NCI-H1694 (cell line): ENCODE measurements around the gene FRY.
A peak's percentile ranks its signal among the peaks of the same experiment; 100 is the strongest.

Experiments
- DNase-seq: peaks from one replicate; lab custom pipeline; 2025; lab: John Stamatoyannopoulos, UW

FRY gene

GRCh38 chr13:32222046-32222676 lies 190.6 kb downstream of the FRY start:
- DNase-seq = no peak

- DNase-seq = no peak
These were observed 193.3 kb downstream of the FRY start for GRCh38 chr13:32224916-32225315.

DNA sequence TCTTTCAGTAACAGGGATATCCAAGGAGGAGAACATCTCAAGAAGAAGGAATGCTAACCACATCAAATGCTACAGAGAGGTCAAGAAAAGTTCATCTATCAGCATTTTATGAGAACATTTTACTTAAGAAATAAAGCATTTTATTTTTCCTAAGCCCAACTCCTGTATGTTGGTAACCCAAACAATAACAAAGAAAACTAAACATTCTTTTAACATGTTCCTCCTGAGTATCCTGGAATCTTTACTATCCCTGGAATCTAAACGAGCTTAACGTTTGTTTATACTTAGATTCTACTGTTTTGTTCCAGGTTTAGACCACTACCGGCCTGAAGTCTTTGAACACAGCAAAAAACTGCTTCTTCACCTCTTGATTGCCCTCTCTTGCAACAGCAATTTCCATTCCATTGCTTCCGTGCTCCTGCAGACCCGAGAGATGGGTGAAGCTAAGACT lies 193.9 kb downstream of the FRY start:
- no peak for DNase-seq

DNA sequence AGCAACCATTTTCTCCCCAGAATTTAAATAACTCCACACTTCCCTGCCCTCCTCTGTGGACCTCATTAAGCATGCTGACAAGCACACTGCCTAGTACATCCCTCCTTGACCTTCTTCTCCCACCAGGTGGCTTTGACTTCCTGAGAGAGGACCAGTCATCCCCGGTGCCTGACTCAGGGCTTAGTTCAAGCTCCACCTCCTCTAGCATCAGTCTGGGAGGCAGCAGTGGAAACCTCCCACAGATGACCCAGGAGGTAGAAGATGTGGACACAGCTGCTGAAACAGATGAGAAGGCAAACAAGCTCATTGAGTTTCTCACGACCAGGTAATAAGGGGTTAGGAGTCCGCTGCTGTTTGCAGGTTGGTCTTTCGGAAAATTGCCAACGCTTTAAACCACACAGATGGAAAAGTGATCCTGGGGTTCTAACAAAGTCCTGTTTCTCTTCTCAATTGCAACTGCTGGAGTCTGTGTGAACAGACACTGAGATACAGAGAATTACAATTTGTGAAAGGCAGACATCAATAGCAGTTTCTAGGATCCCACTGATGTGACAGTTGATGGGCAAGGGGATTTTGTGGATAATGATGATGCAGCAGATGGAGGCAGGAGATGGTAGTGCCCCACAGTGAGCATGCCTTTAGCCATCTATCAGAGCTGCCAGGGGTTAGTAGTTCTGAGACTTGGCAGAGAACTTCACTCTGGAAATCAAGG lies 196.9 kb downstream of the FRY start:
- peak; percentile 18 for DNase-seq

DNA sequence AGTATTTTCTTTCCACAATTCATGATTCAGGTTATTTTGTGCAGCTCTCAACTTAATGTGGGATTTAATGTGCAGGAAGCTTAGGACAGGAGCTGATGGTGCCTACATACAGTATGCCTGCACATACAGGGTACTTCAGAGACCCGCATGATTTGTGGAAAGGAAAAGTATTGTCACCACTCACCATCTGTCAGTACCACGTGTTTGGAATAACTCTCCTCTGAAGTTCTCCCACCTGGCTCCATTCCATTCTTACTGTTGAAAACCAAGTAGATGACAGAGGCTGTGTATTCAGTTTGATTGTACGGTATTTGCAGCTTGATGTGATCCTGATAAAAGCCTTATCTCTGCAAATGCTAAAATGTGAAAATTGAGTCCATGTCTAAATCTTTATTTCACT lies 197.9 kb downstream of the FRY start:
- peak; percentile 89 for DNase-seq

- DNase-seq = no peak
These were observed 200.7 kb downstream of the FRY start for GRCh38 chr13:32232263-32232662.

DNA sequence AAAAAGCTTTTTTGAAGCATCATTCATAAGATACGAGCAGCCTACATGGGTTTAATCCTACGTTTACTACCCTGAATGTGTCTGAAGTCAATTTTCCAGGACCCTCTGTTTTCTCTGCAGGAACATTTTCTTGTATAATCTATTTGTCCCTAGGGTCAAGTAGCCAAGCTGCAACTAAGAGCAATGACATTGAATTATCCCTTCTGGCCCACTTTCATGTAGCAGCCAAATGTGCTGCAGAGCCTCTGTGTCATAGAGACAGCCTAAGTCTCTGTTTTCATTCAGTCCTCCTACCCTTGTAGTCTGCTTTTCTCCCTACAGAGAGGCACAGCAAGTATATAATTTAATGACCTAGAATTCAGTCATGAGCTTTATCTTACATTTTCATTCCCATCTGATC lies 201.5 kb downstream of the FRY start:
- DNase-seq = no peak

DNA sequence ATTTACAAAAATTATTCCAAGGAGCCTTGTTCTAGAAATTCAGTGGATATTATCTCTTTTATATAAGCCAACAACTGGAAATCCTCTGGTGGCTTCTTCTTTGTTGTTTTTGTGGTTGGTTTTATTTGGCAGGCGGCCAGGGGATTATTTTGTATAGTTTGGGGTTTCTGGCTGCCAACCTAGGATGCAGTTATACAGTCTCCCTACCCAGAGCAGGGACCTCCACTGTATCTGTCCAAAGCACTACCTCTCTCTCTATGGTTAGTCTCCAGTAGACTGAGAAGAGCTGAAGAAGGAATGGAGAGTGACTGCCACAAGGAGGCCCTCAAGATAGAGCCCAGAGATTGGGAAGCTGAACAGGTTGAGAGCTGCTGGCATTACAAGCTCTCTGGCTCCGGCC lies 203.3 kb downstream of the FRY start:
- no peak for DNase-seq

DNA sequence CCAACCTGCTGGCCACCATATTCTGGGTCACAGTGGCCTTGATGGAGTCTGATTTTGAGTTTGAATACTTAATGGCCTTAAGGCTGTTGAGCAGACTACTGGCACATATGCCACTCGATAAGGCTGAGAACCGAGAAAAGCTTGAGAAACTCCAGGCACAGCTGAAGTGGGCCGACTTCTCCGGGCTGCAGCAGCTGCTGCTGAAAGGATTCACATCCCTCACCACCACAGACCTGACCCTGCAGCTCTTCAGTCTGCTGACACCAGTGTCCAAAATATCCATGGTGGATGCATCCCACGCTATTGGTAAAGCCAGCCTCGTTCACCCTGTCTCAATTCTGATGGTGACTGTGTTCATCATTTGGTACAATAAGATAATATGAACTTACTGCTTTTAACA lies 206.1 kb downstream of the FRY start:
- no peak for DNase-seq

- no peak for DNase-seq
These were observed 212.1 kb downstream of the FRY start for GRCh38 chr13:32243695-32244094.

GRCh38 chr13:32245555-32245954 lies 214.0 kb downstream of the FRY start:
- DNase-seq = no peak

DNA sequence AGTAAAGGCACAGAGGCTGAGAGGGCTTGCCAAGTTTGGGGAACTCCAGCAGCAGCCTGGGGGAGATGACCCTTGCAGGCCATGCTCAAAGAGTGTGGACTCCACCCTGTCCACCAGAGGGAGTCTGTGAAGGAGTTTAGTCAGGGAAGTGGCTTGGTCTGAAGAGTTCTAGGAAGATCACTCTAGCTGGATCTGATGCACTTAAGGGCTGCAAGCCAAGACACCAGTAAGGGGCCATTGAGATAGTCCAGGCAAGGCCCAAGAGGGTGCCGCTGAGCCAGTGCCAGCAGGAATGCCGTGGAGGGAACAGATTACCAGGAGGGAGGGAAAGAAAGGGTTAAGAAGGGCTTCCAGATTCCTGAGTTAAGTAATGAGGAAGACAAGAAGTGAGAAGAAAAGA lies 214.9 kb downstream of the FRY start:
- DNase-seq = no peak

DNA sequence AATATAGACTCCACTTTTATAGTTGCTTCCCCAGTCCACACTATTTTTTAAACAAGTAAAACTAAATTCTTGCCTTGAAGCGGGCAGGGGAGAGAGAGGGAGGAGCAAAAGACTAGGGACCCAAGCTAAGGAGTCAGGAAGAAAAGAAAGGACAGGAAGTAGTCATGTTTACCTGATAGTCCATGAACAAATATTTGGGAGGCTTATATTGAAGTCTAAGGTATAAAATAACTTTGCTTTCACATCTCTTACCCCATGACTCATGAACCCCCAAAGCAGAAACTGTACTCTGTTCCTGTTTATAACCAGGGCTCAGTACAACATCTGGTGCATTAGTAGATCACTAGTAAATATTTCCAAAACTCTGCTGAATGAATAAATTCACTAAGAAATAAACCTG lies 216.3 kb downstream of the FRY start:
- DNase-seq = no peak

DNA sequence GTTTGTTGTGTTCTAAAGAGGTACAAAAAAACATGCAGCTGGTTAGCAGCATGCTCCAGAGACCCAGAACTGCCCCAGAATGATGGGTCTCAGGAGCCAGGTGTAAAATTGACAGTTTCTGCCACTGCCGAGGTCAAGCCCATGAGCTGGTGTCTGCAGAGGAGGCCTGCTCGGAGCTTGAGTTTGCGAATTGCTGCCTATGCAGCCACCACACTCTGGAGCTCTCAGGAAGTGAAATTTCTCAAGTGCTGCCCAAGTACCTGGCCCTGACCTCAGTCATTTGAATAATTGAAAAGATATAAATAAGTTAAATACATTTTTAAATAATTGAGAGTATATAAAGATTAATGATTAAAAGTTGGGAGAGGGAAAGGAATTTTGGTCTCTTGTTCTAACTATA lies 217.2 kb downstream of the FRY start:
- no peak for DNase-seq

GRCh38 chr13:32252812-32253438 lies 221.4 kb downstream of the FRY start:
- DNase-seq = no peak

- no peak for DNase-seq
These were observed 222.4 kb downstream of the FRY start for GRCh38 chr13:32253911-32254399.

- no peak for DNase-seq
These were observed 222.8 kb downstream of the FRY start for GRCh38 chr13:32254416-32254815.

- no peak for DNase-seq
These were observed 223.5 kb downstream of the FRY start for GRCh38 chr13:32254916-32255723.

GRCh38 chr13:32255724-32256109 lies 224.1 kb downstream of the FRY start:
- DNase-seq = no peak

DNA sequence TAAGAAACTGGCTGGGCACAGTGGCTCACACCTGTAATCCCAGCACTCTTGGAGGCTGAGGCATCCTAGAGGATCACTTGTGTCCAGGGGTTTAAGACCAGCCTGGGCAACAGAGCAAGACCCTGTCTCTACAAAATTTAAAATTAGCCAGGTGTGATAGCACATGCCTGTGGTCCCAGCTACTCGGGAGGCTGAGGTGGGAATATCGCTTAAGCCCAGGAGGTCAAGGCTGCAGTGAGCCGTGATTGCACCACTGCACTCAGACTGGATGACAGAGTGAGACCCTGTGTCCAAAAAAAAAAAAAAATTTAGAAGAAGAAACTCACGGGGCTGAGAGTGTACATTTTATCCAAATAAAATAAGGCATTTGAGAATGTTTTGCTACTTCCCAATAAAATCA lies 224.7 kb downstream of the FRY start:
- DNase-seq = no peak

DNA sequence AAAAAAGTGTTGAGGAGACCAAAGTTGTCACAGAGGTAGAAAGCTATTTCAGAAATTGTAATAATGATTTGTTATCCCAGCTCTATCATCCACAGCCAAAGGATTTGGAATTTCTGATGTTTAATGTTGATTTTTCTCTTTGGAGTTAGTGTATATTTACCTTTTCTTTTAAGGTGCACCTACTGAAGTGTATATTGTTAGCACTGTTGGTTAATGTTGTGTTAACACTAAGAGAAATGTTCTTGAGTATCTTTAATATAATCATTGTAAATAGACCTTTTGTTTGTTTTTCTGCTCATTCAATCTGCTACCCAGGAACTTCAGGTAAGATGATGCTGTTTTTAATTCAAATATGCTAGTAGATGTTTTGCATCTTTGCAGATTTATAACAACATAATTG lies 226.1 kb downstream of the FRY start:
- no peak for DNase-seq

DNA sequence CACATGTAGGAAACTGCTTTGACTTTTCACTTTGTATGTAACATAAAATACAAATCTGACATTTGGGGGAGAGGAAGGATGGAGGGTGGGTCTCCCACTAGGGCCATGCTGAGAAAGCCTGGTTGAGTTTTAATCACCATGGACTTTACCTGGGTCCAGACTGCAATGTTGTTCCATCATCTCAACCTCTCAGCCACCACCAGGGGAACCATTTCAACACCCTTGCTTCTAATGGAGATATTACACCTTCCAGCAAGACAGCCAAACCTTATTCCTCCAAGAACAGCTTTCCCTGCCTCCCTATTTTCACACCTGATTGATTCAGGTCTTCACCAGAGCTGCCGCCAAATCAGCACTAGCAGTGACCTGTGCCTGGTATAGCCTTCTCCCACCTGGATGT lies 227.5 kb downstream of the FRY start:
- DNase-seq = no peak

GRCh38 chr13:32261567-32261966 lies 230.0 kb downstream of the FRY start:
- DNase-seq = no peak
